A673 (cell line): ENCODE measurements around the gene MGA. TPM values are rescaled to one million over a fixed set of nuclear protein-coding genes. Genes with fewer than 3 reads are reported as not detected.

Source experiments
- BruUV-seq: library from RNA; stranded (reverse); fragments of 400-500 nt; replicated peaks from 2 replicates; lab custom pipeline; 2021; lab: Mats Ljungman, UMichigan
- CTCF ChIA-PET: fragments of 300-600 bp; sonication (Branson Sonifier 250); formaldehyde crosslinking; loops from one replicate; lab custom pipeline; 2022; ENCODE audit warnings: antibody characterized with exemption; lab: Charles Lee
- POLR2A ChIA-PET: fragments of 300-600 bp; sonication (Branson Sonifier 250); formaldehyde crosslinking; loops from one replicate; lab custom pipeline; 2022; ENCODE audit warnings: antibody characterized with exemption; ENCODE audit not compliant: low non-redundant PET; lab: Charles Lee
- DNase-seq: peaks from one replicate; pipeline ENCODE4 v3.0.0-alpha.2; 2015; ENCODE audit warnings: low spot score
- H3K27ac ChIP-seq: fragments of 200-600 bp; sonication (generic); 2 replicates; pipeline ENCODE4 v1.5.1; 2016; ENCODE audit warnings: mixed run types, low read depth, mild to moderate bottlenecking, mixed read lengths, antibody characterized with exemption, low read length; ENCODE audit not compliant: poor library complexity, severe bottlenecking
- H3K27me3 ChIP-seq: fragments of 200-600 bp; sonication (generic); replicated peaks from 2 replicates; pipeline ENCODE4 v1.6.1; 2017; ENCODE audit warnings: mixed run types, low read depth, mild to moderate bottlenecking, mixed read lengths, antibody characterized with exemption, low read length; ENCODE audit not compliant: insufficient read depth, poor library complexity
- H3K36me3 ChIP-seq: fragments of 200-600 bp; sonication (generic); 2 replicates; pipeline ENCODE4 v1.6.1; 2016; ENCODE audit warnings: mixed run types, mild to moderate bottlenecking, mixed read lengths, antibody characterized with exemption, low read length; ENCODE audit not compliant: insufficient read depth, poor library complexity, severe bottlenecking
- H3K4me1 ChIP-seq: fragments of 200-600 bp; sonication (generic); 2 replicates; pipeline ENCODE4 v1.6.1; 2017; ENCODE audit warnings: mixed run types, mild to moderate bottlenecking, mixed read lengths, antibody characterized with exemption, low read length; ENCODE audit not compliant: insufficient read depth, poor library complexity, severe bottlenecking
- H3K4me3 ChIP-seq: fragments of 200-600 bp; sonication (generic); 2 replicates; pipeline ENCODE4 v1.5.1; 2016; ENCODE audit warnings: low read depth, mixed run types, mild to moderate bottlenecking, mixed read lengths, low read length; ENCODE audit not compliant: poor library complexity, severe bottlenecking
- H3K9me3 ChIP-seq: fragments of 200-600 bp; sonication (generic); 2 replicates; pipeline ENCODE4 v1.6.1; 2016; ENCODE audit warnings: mixed run types, low read depth, mild to moderate bottlenecking, mixed read lengths, antibody characterized with exemption, low read length; ENCODE audit not compliant: poor library complexity, severe bottlenecking
- CTCF ChIP-seq: fragments of 300-800, 200-600 bp; sonication (generic); conservative IDR thresholded peaks from 2 replicates; pipeline ENCODE4 v1.5.1; 2017; ENCODE audit warnings: low read depth, mild to moderate bottlenecking, antibody characterized with exemption, low read length, moderate library complexity, mixed read lengths
- EZH2 ChIP-seq: fragments of 200-600 bp; sonication (generic); IDR thresholded peaks from 2 replicates; pipeline ENCODE4 v1.6.1; 2017; ENCODE audit warnings: borderline replicate concordance, low read depth, mild to moderate bottlenecking, mixed read lengths, antibody characterized with exemption, low read length; ENCODE audit not compliant: poor library complexity, severe bottlenecking
- intact Hi-C: fragments of 100-400 bp; cut with micrococcal nuclease; formaldehyde crosslinking; loops from one replicate; pipeline ENCODE4 v1.10.0; 2022; ENCODE audit not compliant: unreplicated experiment
- total RNA-seq: library from RNA; stranded (reverse); gene quantifications from 2 replicates; pipeline ENCODE4 v1.2.3, GENCODE V29; 2021

The MGA gene
- total RNA-seq, 1 experiment from 2014 or later = 49.3 TPM

DNA sequence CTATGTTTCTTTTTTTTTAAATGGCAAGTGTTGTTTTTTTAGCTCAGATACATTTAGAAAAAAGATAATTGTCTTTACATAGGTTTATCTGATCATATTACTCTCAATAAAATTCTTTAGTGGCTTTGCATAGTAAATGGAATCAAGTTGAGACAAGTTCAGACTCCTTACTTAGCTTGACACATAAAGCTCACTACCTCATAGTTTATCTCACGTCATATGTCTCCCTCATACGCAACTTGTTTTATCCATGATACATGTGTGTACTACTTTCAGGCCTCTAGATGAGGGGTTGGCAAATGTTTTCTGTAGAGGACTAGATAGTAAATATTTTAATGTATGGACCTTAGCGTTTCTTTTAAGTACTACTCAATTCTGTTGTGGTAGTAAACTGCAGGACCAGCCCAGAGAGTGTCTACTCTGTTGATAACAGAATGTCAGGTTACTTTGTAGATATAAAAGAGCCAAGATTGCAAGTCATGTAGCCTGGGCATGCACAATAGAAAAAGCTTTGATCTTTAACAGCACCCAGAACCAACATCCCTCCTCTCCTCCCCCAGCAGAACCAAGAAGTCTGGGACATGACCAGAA lies 28.2 kb upstream of the MGA start:
- no peak overlapping the region for H3K4me3 ChIP-seq
- POLR2A ChIA-PET = interaction anchor here (0.6 kb wide), 1 partner anchor 30 kb away, joined by 3 read pairs; no protein-coding TSS in a partner anchor
- BruUV-seq = no TSS peak
- DNase-seq = no peak
- H3K9me3 ChIP-seq = no peaks in the 10 kb centered on the region
- CTCF ChIA-PET = no interaction called here
- no peaks in the 10 kb centered on the region for H3K27me3 ChIP-seq
- H3K27ac ChIP-seq = no peak overlapping the region
- H3K36me3 ChIP-seq = no peaks in the 10 kb centered on the region
- no peak for TF ChIP-seq CTCF
- TF ChIP-seq EZH2 = no peak
- peaks cover 6% of the 10 kb centered on the region for H3K4me1 ChIP-seq
- intact Hi-C loops = no loop called here

GRCh38 chr15:41633609-41634008 lies 26.6 kb upstream of the MGA start:
- DNase-seq = no peak
- no peaks in the 10 kb centered on the region for H3K9me3 ChIP-seq
- intact Hi-C loops = no loop called here
- no peak for TF ChIP-seq CTCF
- TF ChIP-seq EZH2 = no peak
- H3K27me3 ChIP-seq = no peaks in the 10 kb centered on the region
- no peak overlapping the region for H3K4me3 ChIP-seq
- no TSS peak for BruUV-seq
- no peaks in the 10 kb centered on the region for H3K36me3 ChIP-seq
- ChIA-PET POLR2A (no interaction called here), CTCF (no interaction called here)
- H3K4me1 ChIP-seq = peaks cover 6% of the 10 kb centered on the region
- H3K27ac ChIP-seq = no peak overlapping the region

GRCh38 chr15:41634072-41634626 lies 26.1 kb upstream of the MGA start:
- no peaks in the 10 kb centered on the region for H3K27me3 ChIP-seq
- H3K36me3 ChIP-seq = no peaks in the 10 kb centered on the region
- intact Hi-C loops = no loop called here
- no peak for DNase-seq
- H3K9me3 ChIP-seq = no peaks in the 10 kb centered on the region
- H3K27ac ChIP-seq = no peak overlapping the region
- H3K4me1 ChIP-seq = peaks cover 6% of the 10 kb centered on the region
- CTCF ChIA-PET = no interaction called here
- POLR2A ChIA-PET = no interaction called here
- TF ChIP-seq CTCF = no peak
- no peak for TF ChIP-seq EZH2
- no peak overlapping the region for H3K4me3 ChIP-seq
- no TSS peak for BruUV-seq
